H1 (cell line): Measurements from ENCODE around the gene UBE2H. TPM values are rescaled to one million over a fixed set of nuclear protein-coding genes. Genes with fewer than 3 reads are reported as not detected.

Experiments
- CHD7 ChIP-seq: fragments of 300-600 bp; sonication (generic); IDR thresholded peaks from 2 replicates; pipeline ENCODE4 v1.7.1; 2012; ENCODE audit warnings: low read length, moderate library complexity, mild to moderate bottlenecking, inconsistent platforms; ENCODE audit not compliant: insufficient replicate concordance
- EGR1 ChIP-seq: IDR thresholded peaks from 2 replicates; pipeline ENCODE4 v1.6.1; 2011; ENCODE audit warnings: low read depth, low read length, borderline replicate concordance
- EZH2 ChIP-seq: fragments of 200-600 bp; sonication (generic); IDR thresholded peaks from 2 replicates; pipeline ENCODE4 v1.7.1; 2012; ENCODE audit warnings: low read depth, mild to moderate bottlenecking, moderate library complexity, low read length, inconsistent platforms; ENCODE audit not compliant: severe bottlenecking
- FOSL1 ChIP-seq: IDR thresholded peaks from 2 replicates; pipeline ENCODE4 v1.6.1; 2011; ENCODE audit warnings: mild to moderate bottlenecking, low read depth, low read length, moderate library complexity; ENCODE audit not compliant: insufficient read depth
- SAP30 ChIP-seq: fragments of 300-600 bp; sonication (generic); IDR thresholded peaks from 2 replicates; pipeline ENCODE4 v1.7.1; 2012; ENCODE audit warnings: low read length, moderate library complexity, mild to moderate bottlenecking, inconsistent platforms; ENCODE audit not compliant: insufficient read depth, insufficient replicate concordance
- SP2 ChIP-seq: IDR thresholded peaks from 2 replicates; pipeline ENCODE4 v1.6.1; 2012; ENCODE audit warnings: mild to moderate bottlenecking, low read length, inconsistent platforms
- TAF7 ChIP-seq: optimal IDR thresholded peaks from 2 replicates; pipeline ENCODE3; 2011; ENCODE audit warnings: low read depth, mild to moderate bottlenecking, inconsistent platforms, low read length, moderate library complexity, borderline replicate concordance
- polyA plus RNA-seq, 7 experiments: library from polyadenylated mRNA; depleted of rRNA in 3 of 7; stranded (reverse) in 5 of 7; unstranded in 2 of 7; fragments of >200 nt in 5 of 7; fragments of 200-250 nt in 2 of 7; gene quantifications; 1 replicate in 5 of 7; 2 replicates in 1 of 7; 4 replicates in 1 of 7; pipeline versions ENCODE4 v1.2.1 to v1.2.3, GENCODE V29; 2011 to 2013; ENCODE audit warnings: missing spikeins in 2 of 7, mixed read lengths in 2 of 7
- total RNA-seq: library from RNA; stranded (reverse); fragmentation: NEBNext Ultra II Directional; extraction: Animal tissue kit (Norgen Biotek cat#: 25700); gene quantifications from 2 replicates; pipeline ENCODE4 v1.2.1, GENCODE V29; 2021
- TF ChIP-seq, protein P1 (sequence below): IDR thresholded peaks from 2 replicates; pipeline ENCODE4 v1.6.1; 2011; ENCODE audit warnings: low read length, improper control_type of control experiment

The UBE2H gene
- total and polyA plus RNA-seq, 2 of the 8 experiments (the other 6 are each of a cell fraction or from before 2014, with no cell fraction given), result 30.6 to 62.2 TPM

DNA sequence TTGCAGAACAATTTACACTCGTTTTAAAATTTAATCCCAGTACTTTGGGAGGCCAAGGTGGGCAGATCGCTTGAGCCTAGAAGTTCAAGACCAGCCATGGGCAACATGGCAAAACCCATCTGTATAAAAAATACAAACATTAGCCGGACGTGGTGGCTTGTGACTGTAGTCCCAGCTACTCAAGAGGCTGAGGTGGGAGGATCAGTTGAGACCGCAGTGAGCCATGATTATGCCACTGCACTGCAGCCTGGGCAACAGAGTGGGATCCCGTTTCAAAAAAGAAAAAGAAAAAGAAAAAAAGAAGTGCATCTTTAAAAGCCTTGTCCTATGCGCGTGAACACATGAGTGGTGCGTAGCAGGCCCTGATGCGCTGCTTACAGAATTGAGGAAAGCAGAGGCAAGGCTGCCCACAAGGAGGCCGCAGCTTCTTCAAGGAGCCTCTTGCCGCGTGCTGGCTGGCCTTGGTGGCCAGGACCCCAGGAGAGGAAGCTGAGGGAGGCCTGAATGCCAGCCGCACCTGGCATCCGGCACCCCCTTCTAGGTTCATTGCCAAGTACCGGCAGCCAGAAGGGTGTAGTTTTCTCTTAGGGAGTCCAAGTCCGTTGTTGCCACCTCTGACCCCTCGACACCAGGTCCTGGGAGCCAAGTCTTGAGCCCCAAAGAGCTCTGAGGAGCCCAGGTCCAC is 124.5 kb downstream of the UBE2H start (continued):
- TF ChIP-seq CHD7, result no peak
- no peak for TF ChIP-seq SP2
- no peak for TF ChIP-seq SAP30
- no peak for TF ChIP-seq EGR1
- TF ChIP-seq, protein P1, sequence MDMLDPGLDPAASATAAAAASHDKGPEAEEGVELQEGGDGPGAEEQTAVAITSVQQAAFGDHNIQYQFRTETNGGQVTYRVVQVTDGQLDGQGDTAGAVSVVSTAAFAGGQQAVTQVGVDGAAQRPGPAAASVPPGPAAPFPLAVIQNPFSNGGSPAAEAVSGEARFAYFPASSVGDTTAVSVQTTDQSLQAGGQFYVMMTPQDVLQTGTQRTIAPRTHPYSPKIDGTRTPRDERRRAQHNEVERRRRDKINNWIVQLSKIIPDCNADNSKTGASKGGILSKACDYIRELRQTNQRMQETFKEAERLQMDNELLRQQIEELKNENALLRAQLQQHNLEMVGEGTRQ, result no peak
- TF ChIP-seq EZH2, result no peak
- TF ChIP-seq FOSL1, result no peak
- no peak for TF ChIP-seq TAF7
